H9 (cell line): ENCODE measurements around the gene OR8D1. TPM values are rescaled to one million over a fixed set of nuclear protein-coding genes. Genes with fewer than 3 reads are reported as not detected.

Experiments
- DNase-seq: peaks from one replicate; pipeline ENCODE4 v3.0.0-alpha.2; 2017
- H2AFZ ChIP-seq: one replicate; pipeline ENCODE4 v1.6.1; 2013; ENCODE audit warnings: mild to moderate bottlenecking, low read length, control low read depth, moderate library complexity
- H2AK5ac ChIP-seq: 2 replicates; pipeline ENCODE4 v1.6.1; 2013; ENCODE audit warnings: low read length, control low read depth, mixed read lengths; ENCODE audit not compliant: insufficient read length
- H2BK120ac ChIP-seq: one replicate; pipeline ENCODE4 v1.6.1; 2013; ENCODE audit warnings: low read depth, mild to moderate bottlenecking, low read length, control low read depth, inconsistent platforms; ENCODE audit not compliant: poor library complexity, severe bottlenecking
- H2BK12ac ChIP-seq: 2 replicates; pipeline ENCODE4 v1.6.1; 2013; ENCODE audit warnings: low read length, control low read depth, mixed read lengths, low read depth; ENCODE audit not compliant: insufficient read length
- H2BK15ac ChIP-seq: 2 replicates; pipeline ENCODE4 v1.6.1; 2013; ENCODE audit warnings: low read depth, low read length, control low read depth
- H2BK20ac ChIP-seq: one replicate; pipeline ENCODE4 v1.6.1; 2013; ENCODE audit warnings: low read depth, mild to moderate bottlenecking, low read length, control low read depth, inconsistent platforms; ENCODE audit not compliant: poor library complexity, severe bottlenecking
- H2BK5ac ChIP-seq: 2 replicates; pipeline ENCODE4 v1.6.1; 2013; ENCODE audit warnings: low read length, control low read depth, mixed read lengths; ENCODE audit not compliant: insufficient read length
- H3K14ac ChIP-seq: 2 replicates; pipeline ENCODE4 v1.6.1; 2013; ENCODE audit warnings: low read length, control low read depth; ENCODE audit not compliant: insufficient read depth
- H3K18ac ChIP-seq: 2 replicates; pipeline ENCODE4 v1.6.1; 2013; ENCODE audit warnings: low read depth, mild to moderate bottlenecking, mixed read lengths, low read length, control low read depth; ENCODE audit not compliant: insufficient read length
- H3K23ac ChIP-seq: 2 replicates; pipeline ENCODE4 v1.6.1; 2013; ENCODE audit warnings: low read length, control low read depth, mixed read lengths, low read depth; ENCODE audit not compliant: insufficient read length
- H3K23me2 ChIP-seq: 2 replicates; pipeline ENCODE4 v1.6.1; 2013; ENCODE audit warnings: low read depth, mild to moderate bottlenecking, mixed read lengths, low read length, control low read depth; ENCODE audit not compliant: insufficient read length, poor library complexity, severe bottlenecking
- H3K27ac ChIP-seq: 2 replicates; pipeline ENCODE4 v1.5.1; 2013; ENCODE audit warnings: low read length, control low read depth, mixed read lengths, low read depth; ENCODE audit not compliant: insufficient read length
- H3K27me3 ChIP-seq: 2 replicates; pipeline ENCODE4 v1.6.1; 2013; ENCODE audit warnings: low read length, control low read depth, inconsistent platforms; ENCODE audit not compliant: insufficient read depth
- H3K4ac ChIP-seq: 2 replicates; pipeline ENCODE4 v1.6.1; 2013; ENCODE audit warnings: low read depth, mild to moderate bottlenecking, control low read depth, inconsistent platforms, low read length, moderate library complexity
- H3K4me1 ChIP-seq: 2 replicates; pipeline ENCODE4 v1.6.1; 2013; ENCODE audit warnings: low read length, control low read depth, inconsistent platforms; ENCODE audit not compliant: insufficient read depth
- H3K4me2 ChIP-seq: 2 replicates; pipeline ENCODE4 v1.6.1; 2013; ENCODE audit warnings: low read length, control low read depth, mixed read lengths; ENCODE audit not compliant: insufficient read length, insufficient read depth
- H3K56ac ChIP-seq: 2 replicates; pipeline ENCODE4 v1.6.1; 2013; ENCODE audit warnings: low read depth, mild to moderate bottlenecking, mixed read lengths, low read length, control low read depth; ENCODE audit not compliant: insufficient read length
- H3K79me1 ChIP-seq: 2 replicates; pipeline ENCODE4 v1.6.1; 2013; ENCODE audit warnings: low read depth, mild to moderate bottlenecking, moderate library complexity, low read length, control low read depth, inconsistent platforms; ENCODE audit not compliant: insufficient read depth, poor library complexity, severe bottlenecking
- H3K79me2 ChIP-seq: 2 replicates; pipeline ENCODE4 v1.6.1; 2013; ENCODE audit warnings: low read length, control low read depth, inconsistent platforms; ENCODE audit not compliant: insufficient read depth
- H3K9ac ChIP-seq: 2 replicates; pipeline ENCODE4 v1.6.1; 2013; ENCODE audit warnings: low read length, control low read depth, mixed read lengths; ENCODE audit not compliant: insufficient read length; ENCODE audit errors: extremely low read depth
- H3K9me3 ChIP-seq: one replicate; pipeline ENCODE4 v1.6.1; 2013; ENCODE audit warnings: low read depth, low read length, inconsistent platforms; ENCODE audit not compliant: control insufficient read depth
- H3T11ph ChIP-seq: one replicate; pipeline ENCODE4 v1.6.1; 2013; ENCODE audit warnings: mild to moderate bottlenecking, low read length, control low read depth, inconsistent platforms
- H4K20me1 ChIP-seq: one replicate; pipeline ENCODE4 v1.6.1; 2013; ENCODE audit not compliant: control insufficient read depth, insufficient read length, insufficient read depth
- H4K5ac ChIP-seq: 2 replicates; pipeline ENCODE4 v1.6.1; 2013; ENCODE audit warnings: low read depth, mild to moderate bottlenecking, mixed read lengths, low read length, control low read depth; ENCODE audit not compliant: insufficient read length
- H4K8ac ChIP-seq: replicated peaks from 2 replicates; pipeline ENCODE4 v1.6.1; 2013; ENCODE audit warnings: low read length, control low read depth, mixed read lengths, low read depth; ENCODE audit not compliant: insufficient read length
- H4K91ac ChIP-seq: 2 replicates; pipeline ENCODE4 v1.6.1; 2013; ENCODE audit warnings: low read depth, mild to moderate bottlenecking, moderate library complexity, mixed read lengths, low read length, control low read depth; ENCODE audit not compliant: insufficient read length
- H3K27ac Mint-ChIP-seq, 3 experiments: 2 replicates in 2 of 3; 3 replicates in 1 of 3; pipeline ENCODE4 v1.8.0; 2020 to 2021; ENCODE audit warnings: mixed read lengths in 3 of 3, mild to moderate bottlenecking in 1 of 3, moderate library complexity in 1 of 3
- H3K27me3 Mint-ChIP-seq: 2 replicates; pipeline ENCODE4 v1.8.0; 2021; ENCODE audit warnings: low read depth, mild to moderate bottlenecking, moderate library complexity, mixed read lengths
- H3K36me3 Mint-ChIP-seq, 3 experiments: 2 replicates in 2 of 3; 3 replicates in 1 of 3; pipeline ENCODE4 v1.8.0; 2020 to 2021; ENCODE audit warnings: low read depth in 3 of 3, mixed read lengths in 3 of 3; ENCODE audit not compliant: insufficient read depth in 1 of 3
- H3K4me1 Mint-ChIP-seq, 2 experiments: 2 replicates each; pipeline ENCODE4 v1.8.0; 2020; ENCODE audit warnings: mixed read lengths in 2 of 2
- H3K4me3 Mint-ChIP-seq, 2 experiments: 2 replicates in 1 of 2; 3 replicates in 1 of 2; pipeline ENCODE4 v1.8.0; 2020 to 2021; ENCODE audit warnings: mild to moderate bottlenecking in 2 of 2, mixed read lengths in 2 of 2, moderate library complexity in 1 of 2
- H3K9me3 Mint-ChIP-seq, 2 experiments: 2 replicates in 1 of 2; 3 replicates in 1 of 2; pipeline ENCODE4 v1.8.0; 2020; ENCODE audit warnings: mild to moderate bottlenecking in 2 of 2, mixed read lengths in 2 of 2, moderate library complexity in 1 of 2
- WGBS: extraction: QIAGEN DNeasy Blood & Tissue Kit; methylation state at CpG from one replicate; pipeline ENCODE4 v1.1.7; 2013; ENCODE audit warnings: missing lambda C conversion rate, low lambda C conversion rate, mixed read lengths; ENCODE audit not compliant: insufficient read length; ENCODE audit errors: extremely low coverage; 5-methylcytosine and 5-hydroxymethylcytosine counted together
- total RNA-seq: library from RNA; stranded (reverse); gene quantifications from 2 replicates; pipeline ENCODE4 v1.2.1, GENCODE V29; 2021
- TF ChIP-seq, protein P1 (sequence below): fragments of 200-600 bp; sonication (generic); conservative IDR thresholded peaks from 3 replicates; pipeline ENCODE4 v1.8.0; 2021; ENCODE audit warnings: antibody characterized with exemption, mild to moderate bottlenecking

Gene OR8D1
- total RNA-seq, 1 experiment from 2014 or later, result not detected

DNA sequence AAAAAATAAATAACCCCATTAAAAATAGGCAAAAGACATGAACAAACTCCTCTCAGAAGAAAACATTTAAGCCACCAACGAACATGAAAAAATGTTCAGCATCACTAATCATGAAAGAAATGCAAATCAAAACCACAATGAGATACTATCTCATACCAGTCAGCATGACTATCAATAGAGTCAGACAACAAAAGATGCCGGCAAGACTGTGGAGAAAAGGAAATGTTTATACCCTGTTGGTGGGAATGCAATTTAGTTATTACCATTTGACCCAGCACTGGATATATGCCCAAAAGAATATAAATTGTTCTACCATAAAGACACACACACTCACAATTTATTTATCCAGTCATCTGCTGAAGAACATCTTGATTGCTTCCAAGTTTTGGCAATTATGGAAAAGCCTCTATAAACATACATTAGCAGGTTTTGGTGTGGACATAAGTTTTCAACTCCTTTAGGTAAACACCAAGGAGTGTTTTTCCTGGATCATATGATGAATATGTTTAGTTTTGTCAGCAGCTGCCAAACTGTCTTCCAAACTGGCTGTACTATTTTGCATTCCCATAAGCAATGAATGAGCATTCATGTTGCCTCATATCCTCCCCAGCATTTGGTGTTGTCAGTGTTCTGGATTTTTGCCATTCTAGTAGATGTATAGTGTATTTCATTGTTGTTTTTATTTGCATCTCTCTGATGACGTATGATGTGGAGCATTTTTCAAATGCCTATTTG, 28.0 kb downstream of the OR8D1 start:
- Histone ChIP-seq H4K5ac (no peak overlapping the region), H2AFZ (no peak overlapping the region), H3K9ac (no peak overlapping the region), H3K14ac (no peak overlapping the region), H3K27me3 (no peaks in the 10 kb centered on the region), H3K4me2 (no peak overlapping the region), H2BK20ac (no peak overlapping the region), H3K18ac (no peak overlapping the region), H4K91ac (no peak overlapping the region), H4K8ac (no peak overlapping the region), H2BK5ac (no peak overlapping the region), H2BK120ac (no peak overlapping the region), H3K27ac (no peak overlapping the region), H2BK15ac (no peak overlapping the region), H3K56ac (no peak overlapping the region), H3K23me2 (no peaks in the 10 kb centered on the region), H2AK5ac (no peak overlapping the region), H3K4ac (no peak overlapping the region), H3K23ac (no peak overlapping the region), H4K20me1 (no peaks in the 10 kb centered on the region), H3K79me1 (no peaks in the 10 kb centered on the region), H3K4me1 (no peaks in the 10 kb centered on the region), H2BK12ac (no peak overlapping the region), H3K79me2 (no peaks in the 10 kb centered on the region), H3K9me3 (no peaks in the 10 kb centered on the region), H3T11ph (no peak overlapping the region)
- TF ChIP-seq, protein P1, sequence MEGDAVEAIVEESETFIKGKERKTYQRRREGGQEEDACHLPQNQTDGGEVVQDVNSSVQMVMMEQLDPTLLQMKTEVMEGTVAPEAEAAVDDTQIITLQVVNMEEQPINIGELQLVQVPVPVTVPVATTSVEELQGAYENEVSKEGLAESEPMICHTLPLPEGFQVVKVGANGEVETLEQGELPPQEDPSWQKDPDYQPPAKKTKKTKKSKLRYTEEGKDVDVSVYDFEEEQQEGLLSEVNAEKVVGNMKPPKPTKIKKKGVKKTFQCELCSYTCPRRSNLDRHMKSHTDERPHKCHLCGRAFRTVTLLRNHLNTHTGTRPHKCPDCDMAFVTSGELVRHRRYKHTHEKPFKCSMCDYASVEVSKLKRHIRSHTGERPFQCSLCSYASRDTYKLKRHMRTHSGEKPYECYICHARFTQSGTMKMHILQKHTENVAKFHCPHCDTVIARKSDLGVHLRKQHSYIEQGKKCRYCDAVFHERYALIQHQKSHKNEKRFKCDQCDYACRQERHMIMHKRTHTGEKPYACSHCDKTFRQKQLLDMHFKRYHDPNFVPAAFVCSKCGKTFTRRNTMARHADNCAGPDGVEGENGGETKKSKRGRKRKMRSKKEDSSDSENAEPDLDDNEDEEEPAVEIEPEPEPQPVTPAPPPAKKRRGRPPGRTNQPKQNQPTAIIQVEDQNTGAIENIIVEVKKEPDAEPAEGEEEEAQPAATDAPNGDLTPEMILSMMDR, result no peak
- DNase-seq, result no peak
- Mint-ChIP-seq H3K27ac (no peak overlapping the region), H3K36me3 (peaks cover 2 to 35% (median 9%) of the 10 kb centered on the region in 3 experiments), H3K4me1 (no peaks in the 10 kb centered on the region), H3K4me3 (no peak overlapping the region), H3K27me3 (no peaks in the 10 kb centered on the region; the same call in 1 of the 2 replicates), H3K9me3 (peaks cover 36 to 42% of the 10 kb centered on the region in 2 experiments)
- WGBS, result no CpG with 5 or more reads among the region's 3 CpGs
